GM12865 (cell line): Measurements from ENCODE around the gene LTO1.
"Not testable (repeated sequence)": the region's sequence is repeated elsewhere in the genome, so short reads cannot be mapped to it uniquely, and the experiment has no call there.

Source experiments
- DNase-seq: peaks from one replicate; pipeline ENCODE4 v3.0.0; 2010; ENCODE audit warnings: low read depth
- H3K4me3 ChIP-seq: 2 replicates; pipeline ENCODE4 v1.5.1; 2011; ENCODE audit warnings: mild to moderate bottlenecking, low read depth, low read length, control low read depth
- CTCF ChIP-seq: IDR thresholded peaks from 2 replicates; pipeline ENCODE4 v1.5.1; 2011; ENCODE audit warnings: low read length, control low read depth, low read depth, inconsistent platforms; ENCODE audit not compliant: insufficient read depth; ENCODE audit errors: missing control alignments

Gene LTO1

GRCh38 chr11:69695581-69695980, 20.4 kb upstream of the LTO1 start:
- DNase-seq = no peak
- no peak for TF ChIP-seq CTCF
- no peak overlapping the region for H3K4me3 ChIP-seq

- TF ChIP-seq CTCF = no peak
- no peak overlapping the region for H3K4me3 ChIP-seq
- no peak for DNase-seq
Measured at GRCh38 chr11:69694781-69695180, 19.6 kb upstream of the LTO1 start.

- no peak for DNase-seq
- no peak for TF ChIP-seq CTCF
- no peak overlapping the region for H3K4me3 ChIP-seq
Measured at GRCh38 chr11:69692422-69692821, 17.3 kb upstream of the LTO1 start.

GRCh38 chr11:69691463-69691862, 16.3 kb upstream of the LTO1 start:
- TF ChIP-seq CTCF = no peak
- no peak overlapping the region for H3K4me3 ChIP-seq
- DNase-seq = no peak

- no peak for DNase-seq
- no peak overlapping the region for H3K4me3 ChIP-seq
- TF ChIP-seq CTCF = no peak
Measured at GRCh38 chr11:69689484-69690319, 14.5 kb upstream of the LTO1 start.

GRCh38 chr11:69687969-69688771, 13.0 kb upstream of the LTO1 start:
- H3K4me3 ChIP-seq, DNase-seq: not testable (repeated sequence)

GRCh38 chr11:69686856-69687255, 11.7 kb upstream of the LTO1 start:
- no peak for TF ChIP-seq CTCF
- no peak overlapping the region for H3K4me3 ChIP-seq
- DNase-seq = no peak
